ENCODE results near the gene VEGFD. TPM values are rescaled to one million over a fixed set of nuclear protein-coding genes. Genes with fewer than 3 reads are reported as not detected.

VEGFD gene
- polyA plus RNA-seq, 1 donor (not counting 4 experiments of a cell fraction or from before 2014, with no cell fraction given): 0.14 TPM

GRCh38 chrX:15344106-15344505 is 40.1 kb downstream of the VEGFD start:
- H3K4me2 ChIP-seq (ENCODE audit: control insufficient read depth, extremely low read depth, insufficient read depth, low read depth, low read length): no peak overlapping the region
- no peaks in the 10 kb centered on the region for H3K79me2 ChIP-seq (ENCODE audit: control insufficient read depth, insufficient read depth, low read length)
- dilution Hi-C loops (cut with MboI; ENCODE audit: extremely low pct_ligation_motif_present, low sequenced_read_pairs): no loop called here
- DNase-seq (ENCODE audit: low read depth, low spot score) (no peak), FAIRE-seq (no peak)
- H3K9me3 ChIP-seq (ENCODE audit: control insufficient read depth, low read depth, low read length): no peaks in the 10 kb centered on the region
- TF ChIP-seq CTCF (optimal IDR thresholded peaks at IDR 0.05 in 1 of 3, IDR thresholded peaks at IDR 0.05 in 1 of 3, conservative IDR thresholded peaks at IDR 0.05 in 1 of 3; ENCODE audit: extremely low read depth in 1 of 3, insufficient read depth in 2 of 3, low read length in 3 of 3): no peak
- TF ChIP-seq EZH2 (IDR thresholded peaks at IDR 0.05; ENCODE audit: low read length): no peak
- no peaks in the 10 kb centered on the region for H3K4me1 ChIP-seq (ENCODE audit: control insufficient read depth, extremely low read depth, insufficient read depth, low read length)
- no peak overlapping the region for H3K27ac ChIP-seq (ENCODE audit: control insufficient read depth, insufficient read depth, low read length)
- H3K9me1 ChIP-seq (ENCODE audit: control insufficient read depth, extremely low read depth, insufficient read depth, low read length): no peaks in the 10 kb centered on the region
- no peak overlapping the region for H2AFZ ChIP-seq (ENCODE audit: control insufficient read depth, low read length)
- H3K27me3 ChIP-seq (ENCODE audit: control insufficient read depth, extremely low read depth, insufficient read depth, low read length): no peaks in the 10 kb centered on the region
- H3K4me3 ChIP-seq (ENCODE audit: control insufficient read depth in 2 of 3, extremely low read depth in 1 of 3, insufficient read depth in 2 of 3, low read depth in 1 of 3, low read length in 3 of 3): no peak overlapping the region
- H3K9ac ChIP-seq (ENCODE audit: control insufficient read depth, extremely low read depth, insufficient read depth, low read length): no peak overlapping the region
- H3K36me3 ChIP-seq (ENCODE audit: control insufficient read depth in 2 of 2, extremely low read depth in 1 of 2, insufficient read depth in 2 of 2, low read length in 2 of 2): no peaks in the 10 kb centered on the region
- no peaks in the 10 kb centered on the region for H4K20me1 ChIP-seq (ENCODE audit: control insufficient read depth, extremely low read depth, insufficient read depth, low read length)

GRCh38 chrX:15343075-15343476 is 41.1 kb downstream of the VEGFD start:
- no peak for DNase-seq (ENCODE audit: low read depth, low spot score)
- Histone ChIP-seq H3K9ac (ENCODE audit: control insufficient read depth, extremely low read depth, insufficient read depth, low read length) (no peak overlapping the region), H3K9me1 (ENCODE audit: control insufficient read depth, extremely low read depth, insufficient read depth, low read length) (no peaks in the 10 kb centered on the region), H3K4me3 (ENCODE audit: control insufficient read depth in 2 of 3, extremely low read depth in 1 of 3, insufficient read depth in 2 of 3, low read depth in 1 of 3, low read length in 3 of 3) (no peak overlapping the region), H4K20me1 (ENCODE audit: control insufficient read depth, extremely low read depth, insufficient read depth, low read length) (no peaks in the 10 kb centered on the region), H3K9me3 (ENCODE audit: control insufficient read depth, low read depth, low read length) (no peaks in the 10 kb centered on the region), H3K4me2 (ENCODE audit: control insufficient read depth, extremely low read depth, insufficient read depth, low read depth, low read length) (no peak overlapping the region), H3K27ac (ENCODE audit: control insufficient read depth, insufficient read depth, low read length) (no peak overlapping the region), H2AFZ (ENCODE audit: control insufficient read depth, low read length) (no peak overlapping the region), H3K27me3 (ENCODE audit: control insufficient read depth, extremely low read depth, insufficient read depth, low read length) (peaks cover 6% of the 10 kb centered on the region), H3K4me1 (ENCODE audit: control insufficient read depth, extremely low read depth, insufficient read depth, low read length) (no peaks in the 10 kb centered on the region), H3K79me2 (ENCODE audit: control insufficient read depth, insufficient read depth, low read length) (no peaks in the 10 kb centered on the region), H3K36me3 (ENCODE audit: control insufficient read depth in 2 of 2, extremely low read depth in 1 of 2, insufficient read depth in 2 of 2, low read length in 2 of 2) (no peaks in the 10 kb centered on the region)
- TF ChIP-seq CTCF (optimal IDR thresholded peaks at IDR 0.05 in 1 of 3, IDR thresholded peaks at IDR 0.05 in 1 of 3, conservative IDR thresholded peaks at IDR 0.05 in 1 of 3; ENCODE audit: extremely low read depth in 1 of 3, insufficient read depth in 2 of 3, low read length in 3 of 3) (no peak), EZH2 (IDR thresholded peaks at IDR 0.05; ENCODE audit: low read length) (no peak)
- FAIRE-seq: no peak
- dilution Hi-C loops (cut with MboI; ENCODE audit: extremely low pct_ligation_motif_present, low sequenced_read_pairs): no loop called here

Data from keratinocyte (primary cell).